H1 (cell line): ENCODE data around the gene ADAT3. TPM values are rescaled to one million over a fixed set of nuclear protein-coding genes. Genes with fewer than 3 reads are reported as not detected.

ENCODE experiments used
- CTCF ChIA-PET: fragments of 300-600 bp; sonication (Branson Sonifier 250); formaldehyde crosslinking; loops from one replicate; lab custom pipeline; 2021; ENCODE audit not compliant: partially characterized antibody; lab: Charles Lee
- POLR2A ChIA-PET: fragments of 300-600 bp; sonication (Branson Sonifier 250); formaldehyde crosslinking; loops from one replicate; lab custom pipeline; 2021; ENCODE audit warnings: inconsistent platforms; ENCODE audit not compliant: partially characterized antibody; lab: Charles Lee
- DNase-seq, 2 experiments: peaks; one replicate each; pipeline versions ENCODE4 v3.0.0 to v3.0.0-alpha.2; 2010 to 2022; ENCODE audit warnings: low spot score in 2 of 2, low read depth in 1 of 2, mixed read lengths in 1 of 2
- FAIRE-seq: peaks from 2 replicates; lab custom pipeline; 2011; peaks lifted over from hg19 to GRCh38; lab: Jason Lieb, UNC
- H2AFZ ChIP-seq: 2 replicates; pipeline ENCODE4 v1.8.1; 2012; ENCODE audit warnings: low read length, inconsistent platforms
- H2AK5ac ChIP-seq: 2 replicates; pipeline ENCODE4 v1.6.1; 2013; ENCODE audit warnings: low read depth, low read length
- H2BK120ac ChIP-seq: replicated peaks from 2 replicates; pipeline ENCODE3; 2013; ENCODE audit warnings: low read depth, low read length, inconsistent platforms
- H2BK12ac ChIP-seq: 2 replicates; pipeline ENCODE4 v1.6.1; 2013; ENCODE audit warnings: low read depth, low read length
- H2BK15ac ChIP-seq: 2 replicates; pipeline ENCODE4 v1.6.1; 2013; ENCODE audit warnings: low read length
- H2BK20ac ChIP-seq: 2 replicates; pipeline ENCODE4 v1.6.1; 2013; ENCODE audit warnings: low read length
- H2BK5ac ChIP-seq: 2 replicates; pipeline ENCODE4 v1.6.1; 2013; ENCODE audit warnings: low read depth, low read length
- H3K14ac ChIP-seq: 2 replicates; pipeline ENCODE4 v1.6.1; 2013; ENCODE audit warnings: inconsistent platforms; ENCODE audit not compliant: insufficient read length
- H3K18ac ChIP-seq: 2 replicates; pipeline ENCODE4 v1.6.1; 2013; ENCODE audit warnings: low read length; ENCODE audit errors: extremely low read depth
- H3K23ac ChIP-seq: 2 replicates; pipeline ENCODE4 v1.6.1; 2013; ENCODE audit warnings: inconsistent platforms; ENCODE audit not compliant: insufficient read length
- H3K23me2 ChIP-seq: 2 replicates; pipeline ENCODE4 v1.6.1; 2013; ENCODE audit warnings: low read depth, low read length
- H3K27ac ChIP-seq: 2 replicates; pipeline ENCODE4 v1.6.1; 2011; ENCODE audit warnings: low read depth, low read length, inconsistent platforms
- H3K27me3 ChIP-seq, 4 experiments: replicated peaks in 1 of 4; 1 replicate in 1 of 4; 2 replicates in 3 of 4; pipeline versions ENCODE4 v1.6.1 to v1.8.1; 2011 to 2013; ENCODE audit warnings: low read length in 3 of 4, mild to moderate bottlenecking in 3 of 4, inconsistent platforms in 2 of 4, mixed read lengths in 2 of 4, moderate library complexity in 1 of 4; ENCODE audit not compliant: control insufficient read depth in 3 of 4, insufficient read depth in 3 of 4; ENCODE audit errors: extremely low read depth in 1 of 4
- H3K36me3 ChIP-seq, 4 experiments: 2 replicates each; pipeline versions ENCODE4 v1.6.1 to v1.8.1; 2011 to 2013; ENCODE audit warnings: mild to moderate bottlenecking in 4 of 4, low read length in 3 of 4, moderate library complexity in 2 of 4, control low read depth in 1 of 4, inconsistent platforms in 1 of 4; ENCODE audit not compliant: insufficient read depth in 4 of 4, control insufficient read depth in 2 of 4
- H3K4ac ChIP-seq: replicated peaks from 2 replicates; pipeline ENCODE3; 2013; ENCODE audit warnings: low read length, low read depth, mixed read lengths, inconsistent platforms; ENCODE audit not compliant: insufficient read length
- H3K4me1 ChIP-seq, 4 experiments: replicated peaks in 1 of 4; 1 replicate in 1 of 4; 2 replicates in 3 of 4; pipeline versions ENCODE4 v1.6.1 to v1.8.1; 2011 to 2013; ENCODE audit warnings: low read length in 3 of 4, inconsistent platforms in 2 of 4, mixed read lengths in 1 of 4; ENCODE audit not compliant: insufficient read depth in 4 of 4, control insufficient read depth in 3 of 4
- H3K4me2 ChIP-seq, 2 experiments: 2 replicates each; pipeline versions ENCODE4 v1.6.1 to v1.8.1; 2011 to 2013; ENCODE audit warnings: low read depth in 2 of 2, low read length in 2 of 2, control low read depth in 1 of 2, inconsistent platforms in 1 of 2, mild to moderate bottlenecking in 1 of 2; ENCODE audit not compliant: insufficient read depth in 1 of 2
- H3K4me3 ChIP-seq, 4 experiments: fragments of 200-600, 300-600 bp in 1 of 4; sonication (generic), shearing (Covaris generic), sonication (Bioruptor Twin) in 1 of 4; 2 replicates each; pipeline versions ENCODE4 v1.5.1 to v1.8.1; 2011 to 2016; ENCODE audit warnings: low read length in 4 of 4, low read depth in 3 of 4, control low read depth in 2 of 4, inconsistent platforms in 2 of 4, mild to moderate bottlenecking in 2 of 4, mixed read lengths in 1 of 4, moderate library complexity in 1 of 4; ENCODE audit not compliant: insufficient read depth in 2 of 4; ENCODE audit errors: extremely low read depth in 1 of 4
- H3K56ac ChIP-seq: replicated peaks from 2 replicates; pipeline ENCODE3; 2013; ENCODE audit warnings: low read depth, mild to moderate bottlenecking, mixed read lengths, low read length, inconsistent platforms; ENCODE audit not compliant: insufficient read length
- H3K79me1 ChIP-seq: 2 replicates; pipeline ENCODE4 v1.6.1; 2013; ENCODE audit warnings: low read depth, low read length, control low read depth
- H3K79me2 ChIP-seq, 2 experiments: 2 replicates each; pipeline versions ENCODE4 v1.6.1 to v1.8.1; 2012 to 2013; ENCODE audit warnings: low read length in 2 of 2, mild to moderate bottlenecking in 2 of 2, inconsistent platforms in 1 of 2; ENCODE audit not compliant: insufficient read depth in 2 of 2, control insufficient read depth in 1 of 2
- H3K9ac ChIP-seq, 4 experiments: replicated peaks in 1 of 4; 1 replicate in 1 of 4; 2 replicates in 3 of 4; pipeline versions ENCODE4 v1.6.1 to v1.8.1; 2011 to 2013; ENCODE audit warnings: low read depth in 3 of 4, low read length in 3 of 4, control low read depth in 2 of 4, mild to moderate bottlenecking in 2 of 4, moderate library complexity in 2 of 4, inconsistent platforms in 1 of 4; ENCODE audit errors: extremely low read depth in 1 of 4
- H3K9me3 ChIP-seq, 2 experiments: 2 replicates each; pipeline versions ENCODE4 v1.6.1 to v1.8.1; 2012 to 2013; ENCODE audit warnings: mild to moderate bottlenecking in 2 of 2, moderate library complexity in 2 of 2, control low read depth in 1 of 2, inconsistent platforms in 1 of 2, low read depth in 1 of 2, low read length in 1 of 2, mixed read lengths in 1 of 2; ENCODE audit not compliant: insufficient read depth in 2 of 2
- H4K20me1 ChIP-seq, 2 experiments: replicated peaks in 1 of 2; 2 replicates each; pipeline versions ENCODE3 to v1.8.1; 2011 to 2013; ENCODE audit warnings: inconsistent platforms in 2 of 2, low read length in 2 of 2, mild to moderate bottlenecking in 1 of 2; ENCODE audit not compliant: insufficient read depth in 2 of 2, control insufficient read depth in 1 of 2
- H4K5ac ChIP-seq: 2 replicates; pipeline ENCODE4 v1.6.1; 2013; ENCODE audit warnings: low read length, low read depth, mixed read lengths, inconsistent platforms; ENCODE audit not compliant: insufficient read length
- H4K8ac ChIP-seq: 2 replicates; pipeline ENCODE4 v1.8.0; 2013; ENCODE audit warnings: mild to moderate bottlenecking, moderate library complexity, low read length, inconsistent platforms; ENCODE audit not compliant: insufficient read depth; ENCODE audit errors: extremely low read depth
- H4K91ac ChIP-seq: replicated peaks from 2 replicates; pipeline ENCODE3; 2013; ENCODE audit warnings: low read length, mixed read lengths, inconsistent platforms; ENCODE audit not compliant: insufficient read length
- BACH1 ChIP-seq: IDR thresholded peaks from 2 replicates; pipeline ENCODE4 v1.6.1; 2012; ENCODE audit warnings: low read length, improper control_type of control experiment
- GABPA ChIP-seq: IDR thresholded peaks from 2 replicates; pipeline ENCODE4 v1.6.1; 2011; ENCODE audit warnings: mild to moderate bottlenecking, low read length, moderate library complexity, borderline replicate concordance; ENCODE audit not compliant: insufficient read depth
- GTF2F1 ChIP-seq: IDR thresholded peaks from 2 replicates; pipeline ENCODE4 v1.6.1; 2012; ENCODE audit warnings: low read depth, low read length, improper control_type of control experiment, borderline replicate concordance
- HDAC6 ChIP-seq: IDR thresholded peaks from one replicate; pipeline ENCODE4 v1.7.1; 2012; ENCODE audit warnings: low read depth, mild to moderate bottlenecking, inconsistent platforms, low read length, moderate library complexity
- RAD21 ChIP-seq, 2 experiments: IDR thresholded peaks in 1 of 2; conservative IDR thresholded peaks in 1 of 2; 2 replicates each; pipeline ENCODE4 v1.6.1; 2011; ENCODE audit warnings: low read depth in 2 of 2, low read length in 2 of 2, improper control_type of control experiment in 1 of 2, inconsistent platforms in 1 of 2, mild to moderate bottlenecking in 1 of 2, moderate library complexity in 1 of 2
- TAF7 ChIP-seq: optimal IDR thresholded peaks from 2 replicates; pipeline ENCODE3; 2011; ENCODE audit warnings: low read depth, mild to moderate bottlenecking, inconsistent platforms, low read length, moderate library complexity, borderline replicate concordance
- YY1 ChIP-seq: IDR thresholded peaks from 2 replicates; pipeline ENCODE4 v1.6.1; 2011; ENCODE audit warnings: low read depth, mild to moderate bottlenecking, low read length
- WGBS, 2 experiments: shearing (Covaris generic) in 1 of 2; methylation state at CpG; one replicate each; pipeline versions ENCODE4 v1.1.6 to v1.1.7; 2013 to 2015; ENCODE audit warnings: low lambda C conversion rate in 2 of 2, mixed read lengths in 2 of 2, inconsistent platforms in 1 of 2, low coverage in 1 of 2, missing lambda C conversion rate in 1 of 2; ENCODE audit not compliant: insufficient replicate concordance in 2 of 2, insufficient coverage in 1 of 2, insufficient read length in 1 of 2; ENCODE audit errors: extremely low coverage in 1 of 2, missing lambda C conversion rate in 1 of 2; 5-methylcytosine and 5-hydroxymethylcytosine counted together
- polyA plus RNA-seq, 7 experiments: library from polyadenylated mRNA; depleted of rRNA in 3 of 7; stranded (reverse) in 5 of 7; unstranded in 2 of 7; fragments of >200 nt in 5 of 7; fragments of 200-250 nt in 2 of 7; gene quantifications; 1 replicate in 5 of 7; 2 replicates in 1 of 7; 4 replicates in 1 of 7; pipeline versions ENCODE4 v1.2.1 to v1.2.3, GENCODE V29; 2011 to 2013; ENCODE audit warnings: missing spikeins in 2 of 7, mixed read lengths in 2 of 7
- total RNA-seq: library from RNA; stranded (reverse); fragmentation: NEBNext Ultra II Directional; extraction: Animal tissue kit (Norgen Biotek cat#: 25700); gene quantifications from 2 replicates; pipeline ENCODE4 v1.2.1, GENCODE V29; 2021
- TF ChIP-seq, protein P1 (sequence below): IDR thresholded peaks from 2 replicates; pipeline ENCODE4 v1.6.1; 2011; ENCODE audit warnings: low read depth, mild to moderate bottlenecking, low read length; ENCODE audit not compliant: insufficient read depth
- TF ChIP-seq, protein P2 (sequence below): IDR thresholded peaks from 2 replicates; pipeline ENCODE4 v1.6.1; 2012; ENCODE audit warnings: low read length, inconsistent platforms

The ADAT3 gene
- total and polyA plus RNA-seq, 2 of the 8 experiments (the other 6 are each of a cell fraction or from before 2014, with no cell fraction given): 5.4 to 10.8 TPM

DNA sequence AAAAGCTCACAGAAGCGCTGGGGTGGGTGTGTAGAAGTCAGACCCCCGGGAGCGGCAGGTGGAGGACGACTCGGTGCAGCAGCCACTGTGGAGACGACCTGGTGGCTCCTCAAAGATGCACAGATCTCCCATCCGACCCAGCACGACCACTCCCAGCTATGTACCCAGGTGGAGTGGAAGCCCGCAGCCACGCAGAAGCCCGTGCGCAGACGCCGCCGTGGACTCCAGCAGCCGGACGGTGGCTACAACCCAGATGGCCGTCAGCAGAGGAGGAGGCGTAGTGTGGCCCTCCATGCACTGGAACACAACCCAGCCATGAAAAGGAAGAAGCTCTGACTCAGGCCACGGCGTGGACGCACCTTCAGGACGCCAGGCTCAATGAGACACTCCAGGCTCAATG is 57.5 kb downstream of the ADAT3 start:
- Histone ChIP-seq H2BK120ac (no peak overlapping the region), H2BK12ac (no peak overlapping the region), H3K79me1 (peaks cover 13% of the 10 kb centered on the region; the same call in 1 of the 2 replicates), H2BK15ac (no peak overlapping the region), H3K4ac (no peak overlapping the region), H3K4me1 (no peaks in the 10 kb centered on the region; a peak in 1 of 7 replicates), H3K18ac (no peak overlapping the region), H3K4me2 (no peak overlapping the region), H2BK5ac (no peak overlapping the region), H3K14ac (no peak overlapping the region), H3K9me3 (no peaks in the 10 kb centered on the region), H3K23ac (no peak overlapping the region), H4K5ac (no peak overlapping the region), H3K4me3 (no peak overlapping the region), H4K91ac (no peak overlapping the region), H3K27me3 (no peaks in the 10 kb centered on the region), H2AFZ (no peak overlapping the region), H3K9ac (no peak overlapping the region), H3K36me3 (peaks cover 0 to 4% (median 2%) of the 10 kb centered on the region in 4 experiments; a peak in 3 of 8 replicates), H2AK5ac (no peak overlapping the region), H3K79me2 (peaks cover 8 to 59% of the 10 kb centered on the region in 2 experiments; a peak in 3 of 4 replicates), H3K27ac (no peak overlapping the region), H4K20me1 (peaks cover 14 to 38% of the 10 kb centered on the region in 2 experiments), H3K23me2 (no peaks in the 10 kb centered on the region), H4K8ac (peak overlapping the region; percentile 68; the same call in 1 of the 2 replicates), H2BK20ac (no peak overlapping the region), H3K56ac (no peak overlapping the region)
- DNase-seq: no peak
- no peak for FAIRE-seq
- ChIA-PET POLR2A (no interaction called here), CTCF (interaction anchor here (0.7 to 2.1 kb wide), 5 partner anchors 14 to 125 kb away, joined by 3 to 7 read pairs (median 3); no protein-coding TSS in a partner anchor)
- TF ChIP-seq HDAC6 (no peak), RAD21 (IDR thresholded peaks at IDR 0.05 in 1 of 2, conservative IDR thresholded peaks at IDR 0.05 in 1 of 2; ENCODE audit: low read depth in 2 of 2, low read length in 2 of 2) (no peak), YY1 (no peak), BACH1 (no peak), GABPA (no peak), TAF7 (no peak), GTF2F1 (no peak)
- TF ChIP-seq, protein P1, sequence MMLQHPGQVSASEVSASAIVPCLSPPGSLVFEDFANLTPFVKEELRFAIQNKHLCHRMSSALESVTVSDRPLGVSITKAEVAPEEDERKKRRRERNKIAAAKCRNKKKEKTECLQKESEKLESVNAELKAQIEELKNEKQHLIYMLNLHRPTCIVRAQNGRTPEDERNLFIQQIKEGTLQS: no peak
- TF ChIP-seq, protein P2, sequence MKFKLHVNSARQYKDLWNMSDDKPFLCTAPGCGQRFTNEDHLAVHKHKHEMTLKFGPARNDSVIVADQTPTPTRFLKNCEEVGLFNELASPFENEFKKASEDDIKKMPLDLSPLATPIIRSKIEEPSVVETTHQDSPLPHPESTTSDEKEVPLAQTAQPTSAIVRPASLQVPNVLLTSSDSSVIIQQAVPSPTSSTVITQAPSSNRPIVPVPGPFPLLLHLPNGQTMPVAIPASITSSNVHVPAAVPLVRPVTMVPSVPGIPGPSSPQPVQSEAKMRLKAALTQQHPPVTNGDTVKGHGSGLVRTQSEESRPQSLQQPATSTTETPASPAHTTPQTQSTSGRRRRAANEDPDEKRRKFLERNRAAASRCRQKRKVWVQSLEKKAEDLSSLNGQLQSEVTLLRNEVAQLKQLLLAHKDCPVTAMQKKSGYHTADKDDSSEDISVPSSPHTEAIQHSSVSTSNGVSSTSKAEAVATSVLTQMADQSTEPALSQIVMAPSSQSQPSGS: no peak
- WGBS, 2 experiments: 95% methylated on average over 23 of the region's 23 CpGs; no CpG with 5 or more reads in 1 of the 2 experiments
